SK-N-SH (cell line): ENCODE data around the gene EIF5AL1.

Source experiments
- CHD2 ChIP-seq: fragments of 150-350 bp; IDR thresholded peaks from 2 replicates; pipeline ENCODE4 v1.6.1; 2018; ENCODE audit warnings: low read length; ENCODE audit not compliant: partially characterized antibody
- EZH2phosphoT487 ChIP-seq: fragments of 200-600 bp; sonication (generic); IDR thresholded peaks from 2 replicates; pipeline ENCODE4 v1.6.1; 2017; ENCODE audit warnings: low read depth, mixed run types, mild to moderate bottlenecking, antibody characterized with exemption, moderate library complexity, borderline replicate concordance
- GATA2 ChIP-seq: sonication (generic); formaldehyde crosslinking; IDR thresholded peaks from 2 replicates; pipeline ENCODE4 v1.5.0; 2020; ENCODE audit warnings: mild to moderate bottlenecking, missing genetic modification reagents
- NRF1 ChIP-seq: IDR thresholded peaks from 2 replicates; pipeline ENCODE4 v1.6.1; 2012; ENCODE audit warnings: low read depth, mild to moderate bottlenecking, low read length
- POLR2AphosphoS5 ChIP-seq: IDR thresholded peaks from 2 replicates; pipeline ENCODE4 v1.6.1; 2012; ENCODE audit warnings: low read depth, low read length
- RXRA ChIP-seq: IDR thresholded peaks from 2 replicates; pipeline ENCODE4 v1.4.0; 2012; ENCODE audit warnings: low read depth, mild to moderate bottlenecking, borderline replicate concordance
- SIN3A ChIP-seq: IDR thresholded peaks from 2 replicates; pipeline ENCODE4 v1.6.1; 2012; ENCODE audit warnings: low read depth, mild to moderate bottlenecking, low read length, moderate library complexity, borderline replicate concordance
- TF ChIP-seq, protein P1 (sequence below): fragments of 200-600 bp; sonication (generic); IDR thresholded peaks from 2 replicates; pipeline ENCODE4 v1.6.1; 2017; ENCODE audit warnings: antibody characterized with exemption, mild to moderate bottlenecking, moderate library complexity
- TF ChIP-seq, protein P2 (sequence below): IDR thresholded peaks from 2 replicates; pipeline ENCODE4 v1.4.0; 2012; ENCODE audit warnings: low read depth

DNA sequence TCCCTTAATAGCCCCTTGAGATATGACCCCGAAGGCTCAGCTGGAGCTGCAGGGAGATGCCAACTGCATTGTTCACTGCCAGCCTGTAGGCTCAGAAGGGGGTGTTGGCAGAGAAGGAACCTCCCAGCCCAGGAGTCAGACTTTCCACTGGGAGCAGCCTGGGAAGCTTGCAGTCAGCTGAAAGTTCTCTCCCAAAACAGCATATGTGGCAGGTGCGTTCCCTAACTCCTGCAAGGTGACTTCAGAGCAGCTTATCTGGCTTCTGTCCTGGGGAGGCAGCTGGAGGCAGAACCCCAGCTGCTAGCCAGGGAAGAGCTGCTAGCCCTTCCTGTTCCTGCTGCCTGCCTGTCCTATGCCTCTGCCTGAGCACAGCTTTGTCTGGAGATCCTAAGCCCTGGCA lies 39.8 kb downstream of the EIF5AL1 start:
- TF ChIP-seq SIN3A, result no peak
- TF ChIP-seq EZH2phosphoT487, result no peak
- TF ChIP-seq, protein P1, sequence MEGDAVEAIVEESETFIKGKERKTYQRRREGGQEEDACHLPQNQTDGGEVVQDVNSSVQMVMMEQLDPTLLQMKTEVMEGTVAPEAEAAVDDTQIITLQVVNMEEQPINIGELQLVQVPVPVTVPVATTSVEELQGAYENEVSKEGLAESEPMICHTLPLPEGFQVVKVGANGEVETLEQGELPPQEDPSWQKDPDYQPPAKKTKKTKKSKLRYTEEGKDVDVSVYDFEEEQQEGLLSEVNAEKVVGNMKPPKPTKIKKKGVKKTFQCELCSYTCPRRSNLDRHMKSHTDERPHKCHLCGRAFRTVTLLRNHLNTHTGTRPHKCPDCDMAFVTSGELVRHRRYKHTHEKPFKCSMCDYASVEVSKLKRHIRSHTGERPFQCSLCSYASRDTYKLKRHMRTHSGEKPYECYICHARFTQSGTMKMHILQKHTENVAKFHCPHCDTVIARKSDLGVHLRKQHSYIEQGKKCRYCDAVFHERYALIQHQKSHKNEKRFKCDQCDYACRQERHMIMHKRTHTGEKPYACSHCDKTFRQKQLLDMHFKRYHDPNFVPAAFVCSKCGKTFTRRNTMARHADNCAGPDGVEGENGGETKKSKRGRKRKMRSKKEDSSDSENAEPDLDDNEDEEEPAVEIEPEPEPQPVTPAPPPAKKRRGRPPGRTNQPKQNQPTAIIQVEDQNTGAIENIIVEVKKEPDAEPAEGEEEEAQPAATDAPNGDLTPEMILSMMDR, result no peak
- TF ChIP-seq GATA2, result no peak
- TF ChIP-seq, protein P2, sequence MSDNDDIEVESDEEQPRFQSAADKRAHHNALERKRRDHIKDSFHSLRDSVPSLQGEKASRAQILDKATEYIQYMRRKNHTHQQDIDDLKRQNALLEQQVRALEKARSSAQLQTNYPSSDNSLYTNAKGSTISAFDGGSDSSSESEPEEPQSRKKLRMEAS, result no peak
- TF ChIP-seq NRF1, result no peak
- no peak for TF ChIP-seq CHD2
- no peak for TF ChIP-seq POLR2AphosphoS5
- no peak for TF ChIP-seq RXRA
